Measurements from ENCODE around the gene LDAH.
A peak's percentile ranks its signal among the peaks of the same experiment; 100 is the strongest.

The LDAH gene

GRCh38 chr2:20637147-20637546 lies 185.8 kb downstream of the LDAH start:
- no peak for DNase-seq (ENCODE audit: low spot score)

- DNase-seq (ENCODE audit: low spot score), result peak; percentile 92
These were observed 187.0 kb downstream of the LDAH start for GRCh38 chr2:20635675-20636584.

GRCh38 chr2:20635113-20635510 lies 187.8 kb downstream of the LDAH start:
- no peak for DNase-seq (ENCODE audit: low spot score)

- peak; percentile 64 for DNase-seq (ENCODE audit: low spot score)
These were observed 188.3 kb downstream of the LDAH start for GRCh38 chr2:20634507-20635112.

Data from AG08396 (cell line).